Neural progenitor cell (in vitro differentiated cells): ENCODE data around the gene CUEDC1. TPM values are rescaled to one million over a fixed set of nuclear protein-coding genes. Genes with fewer than 3 reads are reported as not detected.
A peak's percentile ranks its signal among the peaks of the same experiment; 100 is the strongest.

ENCODE experiments used
- DNase-seq: peaks from one replicate; pipeline ENCODE4 v3.0.0-alpha.2; 2016; ENCODE audit warnings: low spot score
- H2AFZ ChIP-seq: fragments of 200-600 bp; sonication (generic); replicated peaks from 2 replicates; pipeline ENCODE4 v1.6.1; 2016; ENCODE audit warnings: antibody characterized with exemption
- H3F3A ChIP-seq: fragments of 200-600 bp; sonication (generic); 2 replicates; pipeline ENCODE4 v1.6.1; 2016; ENCODE audit warnings: antibody characterized with exemption, low read depth
- H3K27ac ChIP-seq: fragments of 200-600 bp; sonication (generic); 2 replicates; pipeline ENCODE4 v1.5.1; 2016; ENCODE audit warnings: mild to moderate bottlenecking
- H3K27me3 ChIP-seq: fragments of 200-600 bp; sonication (generic); 2 replicates; pipeline ENCODE4 v1.6.1; 2016; ENCODE audit warnings: mild to moderate bottlenecking, moderate library complexity
- H3K36me3 ChIP-seq: fragments of 200-600 bp; sonication (generic); 2 replicates; pipeline ENCODE4 v1.5.1; 2016
- H3K4me1 ChIP-seq: fragments of 200-600 bp; sonication (generic); 2 replicates; pipeline ENCODE4 v1.6.1; 2016; ENCODE audit warnings: mixed run types
- H3K4me2 ChIP-seq: fragments of 200-600 bp; sonication (generic); 2 replicates; pipeline ENCODE4 v1.6.1; 2016
- H3K4me3 ChIP-seq: fragments of 200-600 bp; sonication (generic); 2 replicates; pipeline ENCODE4 v1.5.1; 2016
- H3K79me2 ChIP-seq: fragments of 200-600 bp; sonication (generic); 2 replicates; pipeline ENCODE4 v1.6.1; 2016; ENCODE audit warnings: low read depth
- H3K9ac ChIP-seq: fragments of 200-600 bp; sonication (generic); 2 replicates; pipeline ENCODE4 v1.6.1; 2016
- H3K9me3 ChIP-seq: fragments of 200-600 bp; sonication (generic); 2 replicates; pipeline ENCODE4 v1.5.1; 2016; ENCODE audit warnings: low read depth
- H4K20me1 ChIP-seq: fragments of 200-600 bp; sonication (generic); 2 replicates; pipeline ENCODE4 v1.6.1; 2016; ENCODE audit warnings: low read depth
- H3K27ac Mint-ChIP-seq: 3 replicates; pipeline ENCODE4 v1.8.0; 2021; ENCODE audit warnings: mixed read lengths
- H3K27me3 Mint-ChIP-seq: 2 replicates; pipeline ENCODE4 v1.8.0; 2022; ENCODE audit warnings: low read depth, mild to moderate bottlenecking, inconsistent platforms, moderate library complexity, mixed read lengths; ENCODE audit not compliant: insufficient read depth
- H3K36me3 Mint-ChIP-seq: 3 replicates; pipeline ENCODE4 v1.8.0; 2021; ENCODE audit warnings: mixed read lengths
- H3K4me1 Mint-ChIP-seq: 3 replicates; pipeline ENCODE4 v1.8.0; 2021; ENCODE audit warnings: mixed read lengths
- H3K4me3 Mint-ChIP-seq: 3 replicates; pipeline ENCODE4 v1.8.0; 2021; ENCODE audit warnings: mild to moderate bottlenecking, moderate library complexity, mixed read lengths
- H3K9me3 Mint-ChIP-seq: 3 replicates; pipeline ENCODE4 v1.8.0; 2020; ENCODE audit warnings: mixed read lengths
- CTCF ChIP-seq: fragments of 200-600 bp; sonication (generic); IDR thresholded peaks from 2 replicates; pipeline ENCODE4 v1.5.1; 2017; ENCODE audit warnings: antibody characterized with exemption, mild to moderate bottlenecking
- EZH2 ChIP-seq: fragments of 200-600 bp; sonication (generic); IDR thresholded peaks from 2 replicates; pipeline ENCODE4 v1.6.1; 2017; ENCODE audit warnings: antibody characterized with exemption, mild to moderate bottlenecking, moderate library complexity
- EZH2phosphoT487 ChIP-seq: fragments of 200-600 bp; sonication (generic); IDR thresholded peaks from 2 replicates; pipeline ENCODE4 v1.6.1; 2017; ENCODE audit warnings: antibody characterized with exemption
- total RNA-seq: library from RNA; depleted of rRNA; stranded (reverse); fragments of >200 nt; gene quantifications from 2 replicates; pipeline ENCODE4 v1.2.3, GENCODE V29; 2015; ENCODE audit warnings: low replicate concordance

CUEDC1 gene
- total RNA-seq, 1 donor from 2014 or later: 8.8 TPM

DNA sequence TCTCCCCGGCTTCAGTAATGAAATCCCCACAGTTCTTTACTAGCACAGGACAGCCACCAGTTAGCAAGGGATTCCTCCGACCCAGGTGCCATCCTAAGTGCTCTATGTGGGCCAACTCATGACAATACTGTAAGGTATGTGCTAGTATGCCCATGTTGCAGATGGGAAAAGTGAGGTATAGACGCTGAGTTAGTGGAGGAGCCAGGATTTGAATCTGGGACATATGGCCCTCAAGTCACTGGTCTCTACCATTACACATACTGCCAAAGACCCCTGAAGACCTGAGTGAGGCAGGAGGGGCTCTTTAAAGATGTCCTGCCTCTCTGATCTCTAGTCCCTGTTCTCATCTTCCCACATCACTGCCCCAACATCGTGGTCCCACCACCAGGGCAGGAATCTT, 69.2 kb downstream of the CUEDC1 start:
- Histone ChIP-seq H3K27ac (no peak overlapping the region), H3K4me2 (no peak overlapping the region), H3K9ac (no peak overlapping the region), H3F3A (peaks cover 10% of the 10 kb centered on the region), H3K4me1 (peaks cover 16% of the 10 kb centered on the region), H2AFZ (no peak overlapping the region), H3K36me3 (no peaks in the 10 kb centered on the region), H3K79me2 (no peaks in the 10 kb centered on the region), H3K27me3 (no peaks in the 10 kb centered on the region), H4K20me1 (no peaks in the 10 kb centered on the region), H3K4me3 (no peak overlapping the region), H3K9me3 (no peaks in the 10 kb centered on the region)
- Mint-ChIP-seq H3K27me3 (no peaks in the 10 kb centered on the region), H3K36me3 (peaks cover 17% of the 10 kb centered on the region), H3K9me3 (no peaks in the 10 kb centered on the region), H3K4me1 (peaks cover 32% of the 10 kb centered on the region), H3K27ac (no peak overlapping the region), H3K4me3 (no peak overlapping the region)
- DNase-seq: no peak
- no peak for TF ChIP-seq EZH2phosphoT487
- no peak for TF ChIP-seq EZH2
- no peak for TF ChIP-seq CTCF

DNA sequence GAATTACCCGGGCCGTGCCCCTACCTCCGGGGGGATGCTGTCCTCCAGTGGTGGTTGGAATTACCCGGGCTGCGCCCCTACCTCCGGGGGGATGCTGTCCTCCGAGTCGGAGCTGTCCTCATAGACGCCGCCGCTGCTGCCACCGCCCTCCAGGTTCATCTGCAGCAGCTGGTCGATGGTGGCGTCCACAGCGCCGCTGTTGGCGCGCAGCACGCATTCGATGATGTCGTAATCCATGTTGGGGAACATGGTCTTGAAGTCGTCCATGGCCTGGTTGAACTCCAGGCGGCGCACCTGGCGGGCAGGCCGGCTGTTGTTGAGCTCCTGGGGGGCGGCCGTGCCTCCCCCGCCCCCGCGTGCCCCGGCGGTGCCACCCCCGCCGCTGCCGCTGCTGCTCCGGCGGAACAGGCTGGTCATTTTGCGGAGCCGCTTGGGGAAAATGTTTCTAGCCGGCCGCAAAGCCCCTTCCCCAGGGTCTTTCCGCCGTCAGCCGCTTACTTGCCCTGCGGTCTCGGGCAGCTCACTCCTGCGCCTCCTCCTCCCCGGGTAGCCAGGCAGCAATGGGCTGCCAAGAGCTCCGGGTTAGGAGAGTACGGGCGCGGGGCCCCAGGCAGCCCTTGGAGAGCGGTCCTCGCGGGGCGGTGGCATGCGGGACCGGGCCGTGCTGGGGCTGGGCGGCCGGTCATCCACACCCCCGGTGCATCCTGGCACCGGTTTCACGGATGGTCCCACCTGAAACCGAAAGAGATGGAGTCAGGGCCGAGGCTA, 69.9 kb downstream of the CUEDC1 start:
- Mint-ChIP-seq H3K27me3 (no peaks in the 10 kb centered on the region), H3K4me3 (no peak overlapping the region), H3K9me3 (no peaks in the 10 kb centered on the region), H3K27ac (no peak overlapping the region), H3K36me3 (peaks cover 17% of the 10 kb centered on the region), H3K4me1 (peaks cover 37% of the 10 kb centered on the region)
- TF ChIP-seq CTCF: no peak
- no peak for TF ChIP-seq EZH2phosphoT487
- no peak for TF ChIP-seq EZH2
- H3F3A ChIP-seq: peaks cover 12% of the 10 kb centered on the region
- no peak overlapping the region for H3K27ac ChIP-seq
- DNase-seq: no peak
- no peaks in the 10 kb centered on the region for H4K20me1 ChIP-seq
- no peak overlapping the region for H2AFZ ChIP-seq
- no peak overlapping the region for H3K4me2 ChIP-seq
- H3K27me3 ChIP-seq: no peaks in the 10 kb centered on the region
- H3K79me2 ChIP-seq: no peaks in the 10 kb centered on the region
- peaks cover 18% of the 10 kb centered on the region for H3K4me1 ChIP-seq
- no peaks in the 10 kb centered on the region for H3K9me3 ChIP-seq
- no peak overlapping the region for H3K4me3 ChIP-seq
- H3K9ac ChIP-seq: no peak overlapping the region
- no peaks in the 10 kb centered on the region for H3K36me3 ChIP-seq

- H3K9me3 Mint-ChIP-seq: no peaks in the 10 kb centered on the region
- H3K27ac Mint-ChIP-seq: peak overlapping the region; percentile 76
- H3K27me3 ChIP-seq: no peaks in the 10 kb centered on the region
- H3K36me3 ChIP-seq: no peaks in the 10 kb centered on the region
- no peak overlapping the region for H3K27ac ChIP-seq
- no peaks in the 10 kb centered on the region for H3K9me3 ChIP-seq
- H3K27me3 Mint-ChIP-seq: peaks cover 5% of the 10 kb centered on the region
- TF ChIP-seq EZH2phosphoT487 (no peak), EZH2 (no peak), CTCF (no peak)
- H3K4me3 ChIP-seq: no peak overlapping the region
- H3K9ac ChIP-seq: no peak overlapping the region
- peaks cover 14% of the 10 kb centered on the region for H3F3A ChIP-seq
- H3K4me1 ChIP-seq: peaks cover 26% of the 10 kb centered on the region
- H3K79me2 ChIP-seq: no peaks in the 10 kb centered on the region
- H3K4me2 ChIP-seq: no peak overlapping the region
- H3K36me3 Mint-ChIP-seq: peaks cover 28% of the 10 kb centered on the region
- no peak overlapping the region for H2AFZ ChIP-seq
- no peaks in the 10 kb centered on the region for H4K20me1 ChIP-seq
- H3K4me1 Mint-ChIP-seq: peaks cover 49% of the 10 kb centered on the region
- H3K4me3 Mint-ChIP-seq: no peak overlapping the region
- no peak for DNase-seq
Observed at GRCh38 chr17:57881783-57882351, 73.3 kb downstream of the CUEDC1 start.
